HCT116 (cell line): ENCODE measurements around the gene PCNT. TPM values are rescaled to one million over a fixed set of nuclear protein-coding genes. Genes with fewer than 3 reads are reported as not detected.

Experiments
- ATAC-seq: fragments of 200-7000 bp; cut with Tn5 transposase; 2 replicates; pipeline ENCODE4 v1.9.1; 2020; ENCODE audit warnings: mild to moderate bottlenecking, moderate library complexity
- BruUV-seq: library from RNA; stranded (reverse); fragments of 400-500 nt; replicated peaks from 2 replicates; lab custom pipeline; 2021; lab: Mats Ljungman, UMichigan
- CTCF ChIA-PET: fragments of 300-600 bp; sonication (Branson Sonifier 250); formaldehyde crosslinking; loops from one replicate; lab custom pipeline; 2021; ENCODE audit warnings: antibody characterized with exemption; lab: Charles Lee
- POLR2A ChIA-PET: fragments of 300-600, 350-600 bp; sonication (Branson Sonifier 250); formaldehyde crosslinking; loops from one replicate; lab custom pipeline; 2021; ENCODE audit warnings: antibody characterized with exemption; lab: Charles Lee
- RAD21 ChIA-PET, 2 experiments: fragments of 300-600 bp; sonication (Branson Sonifier 250); formaldehyde crosslinking; loops; one replicate each; lab custom pipeline; 2023; ENCODE audit warnings: low total read pairs in 2 of 2; ENCODE audit not compliant: uncharacterized antibody in 2 of 2, unreplicated experiment in 2 of 2, low non-redundant PET in 1 of 2; lab: Charles Lee
- DNase-seq: peaks from one replicate; pipeline ENCODE4 v3.0.0-alpha.2; 2010; ENCODE audit warnings: low read depth, low spot score
- H2AFZ ChIP-seq: fragments of 200-600 bp; shearing (Covaris generic), sonication (generic); 2 replicates; pipeline ENCODE4 v1.6.1; 2017; ENCODE audit warnings: low read depth, mixed run types, mixed read lengths, antibody characterized with exemption, low read length; ENCODE audit not compliant: poor library complexity, severe bottlenecking
- H3K27ac ChIP-seq: 2 replicates; pipeline ENCODE4 v1.5.1; 2012; ENCODE audit warnings: low read depth, low read length
- H3K27me3 ChIP-seq: fragments of 200-600 bp; sonication (generic); 2 replicates; pipeline ENCODE4 v1.6.1; 2016; ENCODE audit warnings: mixed run types, low read length, mixed read lengths; ENCODE audit not compliant: insufficient read depth
- H3K36me3 ChIP-seq, 2 experiments: fragments of 200-500 bp in 1 of 2; fragments of 200-600 bp in 1 of 2; sonication (Bioruptor generic) in 1 of 2; sonication (generic) in 1 of 2; 2 replicates each; pipeline versions ENCODE4 v1.5.1 to v1.6.1; 2014 to 2016; ENCODE audit warnings: low read length in 2 of 2, inconsistent platforms in 1 of 2, mixed read lengths in 1 of 2, mixed run types in 1 of 2; ENCODE audit not compliant: insufficient read depth in 2 of 2, control insufficient read depth in 1 of 2
- H3K4me1 ChIP-seq, 2 experiments: fragments of 200-600 bp in 1 of 2; sonication (generic) in 1 of 2; 2 replicates each; pipeline versions ENCODE4 v1.5.1 to v1.6.1; 2012 to 2017; ENCODE audit warnings: low read length in 2 of 2, inconsistent platforms in 1 of 2, mild to moderate bottlenecking in 1 of 2, mixed read lengths in 1 of 2, mixed run types in 1 of 2, moderate library complexity in 1 of 2; ENCODE audit not compliant: insufficient read depth in 2 of 2, control insufficient read depth in 1 of 2
- H3K4me2 ChIP-seq: fragments of 200-600 bp; sonication (generic); 2 replicates; pipeline ENCODE4 v1.6.1; 2017; ENCODE audit warnings: mixed run types, low read length, mixed read lengths
- H3K4me3 ChIP-seq, 2 experiments: fragments of 200-600 bp in 1 of 2; sonication (generic) in 1 of 2; replicated peaks in 1 of 2; 2 replicates each; pipeline ENCODE4 v1.5.1; 2011 to 2016; ENCODE audit warnings: low read length in 2 of 2, control low read depth in 1 of 2, low read depth in 1 of 2, mild to moderate bottlenecking in 1 of 2, mixed read lengths in 1 of 2, mixed run types in 1 of 2
- H3K79me2 ChIP-seq: fragments of 200-600 bp; sonication (generic); 2 replicates; pipeline ENCODE4 v1.6.1; 2017; ENCODE audit warnings: mild to moderate bottlenecking, mixed run types, low read length, moderate library complexity, mixed read lengths; ENCODE audit not compliant: insufficient read depth
- H3K9ac ChIP-seq: fragments of 200-600 bp; sonication (generic); 2 replicates; pipeline ENCODE4 v1.6.1; 2016; ENCODE audit warnings: low read length, mixed read lengths
- H3K9me2 ChIP-seq: fragments of 200-600 bp; sonication (generic), shearing (Covaris generic); 2 replicates; pipeline ENCODE4 v1.6.1; 2017; ENCODE audit warnings: mixed run types, mild to moderate bottlenecking, moderate library complexity; ENCODE audit not compliant: insufficient read depth
- H3K9me3 ChIP-seq, 2 experiments: fragments of 200-500 bp in 1 of 2; fragments of 200-600 bp in 1 of 2; sonication (Bioruptor generic) in 1 of 2; sonication (generic) in 1 of 2; 2 replicates each; pipeline ENCODE4 v1.6.1; 2014 to 2017; ENCODE audit warnings: low read length in 2 of 2, mixed read lengths in 2 of 2, inconsistent platforms in 1 of 2, low read depth in 1 of 2, mild to moderate bottlenecking in 1 of 2, mixed run types in 1 of 2, moderate library complexity in 1 of 2; ENCODE audit not compliant: control insufficient read depth in 1 of 2, insufficient read depth in 1 of 2
- H4K20me1 ChIP-seq: fragments of 200-600 bp; sonication (generic), shearing (Covaris generic); 2 replicates; pipeline ENCODE4 v1.6.1; 2017; ENCODE audit warnings: mixed run types, mild to moderate bottlenecking, moderate library complexity; ENCODE audit not compliant: insufficient read depth
- CBX3 ChIP-seq: IDR thresholded peaks from 2 replicates; pipeline ENCODE4 v1.6.1; 2012; ENCODE audit warnings: low read depth
- CEBPB ChIP-seq: IDR thresholded peaks from 2 replicates; pipeline ENCODE4 v1.6.1; 2012; ENCODE audit warnings: low read depth
- EGR1 ChIP-seq: IDR thresholded peaks from 2 replicates; pipeline ENCODE4 v1.6.1; 2012; ENCODE audit warnings: low read depth
- ELF1 ChIP-seq: IDR thresholded peaks from 2 replicates; pipeline ENCODE4 v1.6.1; 2012; ENCODE audit warnings: low read depth, borderline replicate concordance
- EZH2phosphoT487 ChIP-seq: fragments of 200-600 bp; IDR thresholded peaks from 2 replicates; pipeline ENCODE4 v1.6.1; 2018; ENCODE audit warnings: antibody characterized with exemption, borderline replicate concordance
- FOSL1 ChIP-seq: IDR thresholded peaks from 2 replicates; pipeline ENCODE4 v1.6.1; 2012; ENCODE audit warnings: low read depth
- POLR2AphosphoS5 ChIP-seq: IDR thresholded peaks from 2 replicates; pipeline ENCODE4 v1.6.1; 2011; ENCODE audit warnings: mild to moderate bottlenecking, low read depth, low read length, moderate library complexity
- SIN3A ChIP-seq: IDR thresholded peaks from 2 replicates; pipeline ENCODE4 v1.6.1; 2012; ENCODE audit warnings: low read depth
- SP1 ChIP-seq: IDR thresholded peaks from 2 replicates; pipeline ENCODE4 v1.6.1; 2012; ENCODE audit warnings: low read depth
- TCF7L2 ChIP-seq: IDR thresholded peaks from 2 replicates; pipeline ENCODE4 v1.7.0; 2011; ENCODE audit warnings: borderline replicate concordance, inconsistent platforms; ENCODE audit not compliant: insufficient read depth, insufficient read length; ENCODE audit errors: extremely low read depth
- YY1 ChIP-seq: IDR thresholded peaks from 2 replicates; pipeline ENCODE4 v1.6.1; 2011; ENCODE audit warnings: low read length, low read depth, moderate library complexity, mild to moderate bottlenecking; ENCODE audit not compliant: insufficient replicate concordance; ENCODE audit errors: extremely low read depth
- intact Hi-C: fragments of 100-400 bp; cut with micrococcal nuclease; formaldehyde crosslinking; loops from 2 replicates; pipeline ENCODE4 v1.10.0; 2022
- total RNA-seq: library from RNA; stranded (reverse); gene quantifications from one replicate; pipeline ENCODE4 v1.2.1, GENCODE V29; 2021; ENCODE audit not compliant: unreplicated experiment
- TF ChIP-seq, protein P1 (sequence below): IDR thresholded peaks from 2 replicates; pipeline ENCODE4 v1.6.1; 2011; ENCODE audit warnings: mild to moderate bottlenecking, low read length, moderate library complexity; ENCODE audit not compliant: insufficient replicate concordance; ENCODE audit errors: extremely low read depth

Gene PCNT
- total RNA-seq, 1 experiment from 2014 or later: 43.6 TPM

- TF ChIP-seq EZH2phosphoT487: no peak
Observed at GRCh38 chr21:46357684-46358425, 33.9 kb downstream of the PCNT start (continued).

DNA sequence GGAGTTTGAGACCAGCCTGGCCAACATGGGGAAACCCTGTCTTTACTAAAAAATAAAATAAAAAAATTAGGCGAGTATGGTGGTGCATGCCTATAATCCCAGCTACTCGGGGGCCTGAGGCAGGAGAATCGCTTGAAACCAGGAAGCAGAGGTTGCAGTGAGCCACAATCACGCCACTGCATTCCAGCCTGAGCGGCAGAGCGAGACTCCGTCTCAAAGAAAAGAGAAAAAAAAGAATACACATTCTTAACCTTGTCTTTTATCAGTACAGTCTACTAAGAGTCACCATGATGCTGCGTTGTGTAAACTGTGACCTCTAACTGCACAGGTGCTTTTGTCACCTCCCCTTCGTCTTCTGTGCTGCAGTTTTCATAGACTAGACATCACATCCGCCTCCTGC is 37.2 kb downstream of the PCNT start:
- Histone ChIP-seq H3K4me1 (no peaks in the 10 kb centered on the region), H3K79me2 (no peaks in the 10 kb centered on the region), H3K4me3 (no peak overlapping the region), H3K9me3 (no peaks in the 10 kb centered on the region), H3K9me2 (no peaks in the 10 kb centered on the region), H3K4me2 (no peak overlapping the region), H3K27ac (no peak overlapping the region), H3K36me3 (peaks cover 4 to 19% of the 10 kb centered on the region in 2 experiments), H3K27me3 (no peaks in the 10 kb centered on the region), H3K9ac (no peak overlapping the region), H4K20me1 (no peaks in the 10 kb centered on the region), H2AFZ (no peak overlapping the region)
- TF ChIP-seq YY1: no peak
- TF ChIP-seq TCF7L2: no peak
- no peak for TF ChIP-seq FOSL1
- TF ChIP-seq ELF1: no peak
- no peak for TF ChIP-seq POLR2AphosphoS5
- no peak for TF ChIP-seq EZH2phosphoT487
- TF ChIP-seq EGR1: no peak
- TF ChIP-seq, protein P1, sequence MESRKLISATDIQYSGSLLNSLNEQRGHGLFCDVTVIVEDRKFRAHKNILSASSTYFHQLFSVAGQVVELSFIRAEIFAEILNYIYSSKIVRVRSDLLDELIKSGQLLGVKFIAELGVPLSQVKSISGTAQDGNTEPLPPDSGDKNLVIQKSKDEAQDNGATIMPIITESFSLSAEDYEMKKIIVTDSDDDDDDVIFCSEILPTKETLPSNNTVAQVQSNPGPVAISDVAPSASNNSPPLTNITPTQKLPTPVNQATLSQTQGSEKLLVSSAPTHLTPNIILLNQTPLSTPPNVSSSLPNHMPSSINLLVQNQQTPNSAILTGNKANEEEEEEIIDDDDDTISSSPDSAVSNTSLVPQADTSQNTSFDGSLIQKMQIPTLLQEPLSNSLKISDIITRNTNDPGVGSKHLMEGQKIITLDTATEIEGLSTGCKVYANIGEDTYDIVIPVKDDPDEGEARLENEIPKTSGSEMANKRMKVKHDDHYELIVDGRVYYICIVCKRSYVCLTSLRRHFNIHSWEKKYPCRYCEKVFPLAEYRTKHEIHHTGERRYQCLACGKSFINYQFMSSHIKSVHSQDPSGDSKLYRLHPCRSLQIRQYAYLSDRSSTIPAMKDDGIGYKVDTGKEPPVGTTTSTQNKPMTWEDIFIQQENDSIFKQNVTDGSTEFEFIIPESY: no peak
- TF ChIP-seq SP1: no peak
- no peak for TF ChIP-seq CEBPB
- TF ChIP-seq CBX3: no peak
- no peak for TF ChIP-seq SIN3A
- ATAC-seq (no peak), DNase-seq (no peak)
- BruUV-seq: no TSS peak
- POLR2A ChIA-PET: no interaction called here
- CTCF ChIA-PET: no interaction called here
- RAD21 ChIA-PET: no interaction called here
- intact Hi-C loops: no loop called here
